WI38 (cell line): ENCODE data around the gene ACTR1B.

Source experiments
- H3K4me3 ChIP-seq: 2 replicates; pipeline ENCODE4 v1.5.1; 2011; ENCODE audit warnings: low read depth, mild to moderate bottlenecking, control low read depth, low read length
- TF ChIP-seq, protein P1 (sequence below): IDR thresholded peaks from 2 replicates; pipeline ENCODE4 v1.5.1; 2012; ENCODE audit warnings: low read depth, mild to moderate bottlenecking, control low read depth, low read length

Gene ACTR1B

DNA sequence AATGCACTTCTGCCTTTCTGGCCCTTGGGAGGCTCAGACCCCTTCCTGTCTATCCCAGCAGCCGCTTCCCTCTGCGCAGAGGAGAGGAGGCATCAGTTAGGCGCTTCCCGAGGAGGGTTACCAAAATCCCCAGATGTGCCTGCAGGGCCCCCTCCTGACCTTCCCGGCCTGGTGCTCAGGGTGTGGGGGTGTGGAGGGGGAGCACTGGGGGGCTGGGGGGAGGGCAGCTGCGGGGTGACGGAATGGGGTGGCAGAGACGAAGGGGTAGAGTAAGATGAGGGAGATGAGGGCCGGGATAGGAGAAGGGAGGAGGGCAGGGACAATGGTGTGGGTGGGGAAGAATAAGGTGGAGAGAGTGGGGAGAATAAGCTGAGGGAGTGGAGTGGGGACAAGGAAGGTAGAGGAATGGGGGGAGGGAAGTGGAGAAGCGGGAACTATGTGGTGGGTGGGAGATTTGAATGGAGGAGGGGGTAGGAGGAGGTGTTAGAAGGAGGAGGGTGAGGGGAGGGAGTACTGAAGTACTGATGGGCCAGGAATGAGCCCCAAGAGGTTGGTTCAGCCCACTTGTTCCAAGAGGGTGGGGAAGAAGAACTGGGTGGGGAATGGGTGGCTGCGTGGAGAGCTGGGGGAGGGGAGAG lies 43.0 kb upstream of the ACTR1B start:
- TF ChIP-seq, protein P1, sequence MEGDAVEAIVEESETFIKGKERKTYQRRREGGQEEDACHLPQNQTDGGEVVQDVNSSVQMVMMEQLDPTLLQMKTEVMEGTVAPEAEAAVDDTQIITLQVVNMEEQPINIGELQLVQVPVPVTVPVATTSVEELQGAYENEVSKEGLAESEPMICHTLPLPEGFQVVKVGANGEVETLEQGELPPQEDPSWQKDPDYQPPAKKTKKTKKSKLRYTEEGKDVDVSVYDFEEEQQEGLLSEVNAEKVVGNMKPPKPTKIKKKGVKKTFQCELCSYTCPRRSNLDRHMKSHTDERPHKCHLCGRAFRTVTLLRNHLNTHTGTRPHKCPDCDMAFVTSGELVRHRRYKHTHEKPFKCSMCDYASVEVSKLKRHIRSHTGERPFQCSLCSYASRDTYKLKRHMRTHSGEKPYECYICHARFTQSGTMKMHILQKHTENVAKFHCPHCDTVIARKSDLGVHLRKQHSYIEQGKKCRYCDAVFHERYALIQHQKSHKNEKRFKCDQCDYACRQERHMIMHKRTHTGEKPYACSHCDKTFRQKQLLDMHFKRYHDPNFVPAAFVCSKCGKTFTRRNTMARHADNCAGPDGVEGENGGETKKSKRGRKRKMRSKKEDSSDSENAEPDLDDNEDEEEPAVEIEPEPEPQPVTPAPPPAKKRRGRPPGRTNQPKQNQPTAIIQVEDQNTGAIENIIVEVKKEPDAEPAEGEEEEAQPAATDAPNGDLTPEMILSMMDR: no peak
- H3K4me3 ChIP-seq: no peak overlapping the region

DNA sequence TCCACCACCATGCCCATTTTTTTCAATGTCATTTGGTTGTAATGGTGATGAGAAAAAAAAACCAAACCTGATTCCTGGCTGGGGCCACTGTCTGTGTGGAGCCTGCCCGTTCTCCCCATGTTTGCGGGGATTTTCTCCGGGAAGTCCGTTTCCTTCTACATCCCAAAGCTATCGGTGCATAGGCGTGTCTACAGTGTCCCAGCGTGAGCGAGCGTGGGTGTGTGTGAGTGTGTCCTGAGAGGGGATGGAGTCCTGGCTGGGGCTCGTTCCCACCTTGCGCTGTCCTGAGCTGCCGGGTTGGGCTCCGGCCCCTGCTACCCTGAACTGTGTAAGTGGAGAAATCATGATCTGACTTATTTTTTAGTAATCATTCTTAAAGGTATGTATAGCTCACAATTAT lies 42.3 kb upstream of the ACTR1B start:
- H3K4me3 ChIP-seq: no peak overlapping the region
- TF ChIP-seq, protein P1: no peak

DNA sequence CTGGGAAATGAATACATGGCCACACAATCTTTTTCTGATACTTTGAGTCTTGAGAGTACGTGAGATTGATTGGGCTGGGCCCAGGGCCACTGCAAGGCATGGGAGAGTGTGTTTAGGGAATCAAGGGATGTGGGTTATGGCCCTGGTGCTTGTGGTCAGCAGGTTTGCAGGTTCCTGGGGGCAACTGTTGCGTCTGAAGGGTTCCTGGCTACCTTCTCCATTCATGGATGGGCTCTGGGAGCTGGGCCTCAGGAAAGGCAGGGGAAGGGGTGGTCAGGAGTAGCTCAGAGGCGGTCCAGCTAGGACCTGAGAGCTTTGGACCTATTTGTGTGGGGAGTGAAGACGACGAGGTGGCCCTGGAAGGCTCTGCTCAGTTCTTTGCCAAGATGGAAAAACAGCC lies 41.1 kb upstream of the ACTR1B start:
- H3K4me3 ChIP-seq: no peak overlapping the region
- TF ChIP-seq, protein P1: no peak

DNA sequence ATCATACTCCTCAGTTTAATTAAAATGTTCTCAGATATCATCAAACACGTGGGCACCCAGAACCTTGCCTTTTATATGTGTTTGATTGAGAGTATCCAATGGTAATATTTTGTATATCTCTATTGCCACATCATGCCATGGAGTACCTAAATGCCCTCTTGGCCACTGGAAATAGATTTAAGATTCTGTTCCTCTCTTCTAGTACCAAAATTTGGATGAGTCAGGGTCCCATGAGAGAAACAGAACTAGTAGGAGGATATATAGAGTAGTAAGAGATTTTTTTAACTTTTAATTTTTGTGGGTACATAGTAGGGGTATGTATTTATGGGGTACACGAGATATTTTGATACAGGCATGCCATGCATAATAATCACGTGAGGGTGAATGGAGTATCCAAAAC lies 39.9 kb upstream of the ACTR1B start:
- TF ChIP-seq, protein P1: no peak
- no peak overlapping the region for H3K4me3 ChIP-seq

DNA sequence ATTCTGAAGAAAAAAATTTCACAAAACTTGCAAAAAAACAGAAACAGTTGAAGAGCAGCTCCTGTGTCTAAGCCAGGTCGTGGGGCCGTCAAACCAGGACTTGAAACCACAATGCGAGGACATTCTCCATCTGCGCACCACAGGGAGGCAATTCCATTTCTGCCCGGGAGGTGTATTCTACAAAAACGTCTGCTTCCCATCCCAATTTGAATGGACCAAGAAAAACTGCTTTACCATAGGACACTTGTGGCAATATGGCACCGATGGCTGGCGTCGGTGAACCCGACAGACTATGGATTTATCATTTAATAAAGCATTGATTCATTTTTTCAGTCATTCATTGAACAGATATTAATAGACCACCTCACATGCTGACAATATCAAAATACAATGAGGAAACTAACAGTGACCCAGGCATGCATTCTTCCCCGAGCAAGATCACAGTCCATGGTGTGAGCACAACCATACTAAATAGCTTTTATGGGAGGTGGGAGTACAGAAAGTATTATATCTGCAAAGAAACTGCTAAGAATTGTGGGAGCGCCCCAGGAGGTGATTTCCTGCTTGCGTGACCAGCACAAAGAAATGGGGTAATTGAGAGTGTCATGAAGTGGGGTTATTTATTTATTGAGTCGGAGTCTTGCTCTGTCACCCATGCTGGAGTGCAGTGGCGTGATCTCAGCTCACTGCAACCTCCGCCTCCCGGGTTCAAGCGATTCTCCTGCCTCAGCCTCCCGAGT lies 39.1 kb upstream of the ACTR1B start:
- no peak overlapping the region for H3K4me3 ChIP-seq
- TF ChIP-seq, protein P1: no peak

DNA sequence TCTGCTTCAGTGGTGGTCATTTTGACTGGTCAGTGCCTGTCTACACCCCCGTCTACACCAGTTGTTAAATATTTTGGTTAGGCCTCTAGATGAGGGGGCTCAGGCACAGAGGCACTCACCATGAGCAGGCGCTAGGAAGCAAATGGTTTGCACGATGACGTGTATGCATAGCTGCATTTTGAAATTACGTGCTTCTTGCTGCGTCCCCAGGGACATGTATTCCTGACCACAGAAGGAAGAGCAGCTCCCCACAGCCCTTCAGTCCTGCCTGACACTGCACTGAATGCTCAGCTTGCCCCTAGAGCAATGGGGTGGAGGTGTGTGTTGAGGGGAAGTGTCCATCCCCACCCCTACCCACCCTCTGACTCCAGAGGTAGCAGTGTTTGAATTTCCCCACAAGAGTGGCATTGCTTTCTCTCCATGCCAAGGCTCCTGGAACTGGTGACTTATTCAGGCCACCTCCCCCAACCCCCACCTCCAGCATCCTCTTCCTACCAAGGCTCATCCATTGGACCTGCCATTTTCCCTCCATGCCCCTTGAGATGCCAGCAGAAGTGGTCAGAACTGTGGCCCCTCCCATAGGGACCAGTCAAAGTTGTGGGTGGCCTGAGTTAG lies 38.1 kb upstream of the ACTR1B start:
- H3K4me3 ChIP-seq: no peak overlapping the region
- TF ChIP-seq, protein P1: no peak

DNA sequence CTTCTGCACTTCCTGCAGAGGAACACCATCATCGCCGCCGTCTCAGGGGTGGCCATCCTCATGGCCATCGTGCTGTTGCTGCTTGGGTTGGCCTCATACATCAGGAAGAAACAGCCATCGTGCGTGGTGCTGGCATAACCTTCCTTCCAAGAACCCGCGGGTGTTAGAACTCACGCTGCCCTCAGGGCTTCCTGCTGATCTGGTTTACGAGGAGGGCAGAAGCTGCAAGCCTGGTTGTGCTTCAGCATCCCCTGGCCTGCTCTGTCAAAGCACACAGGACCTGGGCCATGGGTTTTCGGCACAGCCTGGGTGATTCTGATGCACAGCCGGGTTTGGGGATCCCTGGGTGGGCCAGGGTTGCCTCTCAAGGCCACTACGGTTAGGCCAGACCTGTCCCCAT lies 37.3 kb upstream of the ACTR1B start:
- H3K4me3 ChIP-seq: no peak overlapping the region
- TF ChIP-seq, protein P1: no peak
